Measurements from ENCODE around the gene BFSP2. TPM values are rescaled to one million over a fixed set of nuclear protein-coding genes. Genes with fewer than 3 reads are reported as not detected.
A peak's percentile ranks its signal among the peaks of the same experiment; 100 is the strongest.

The BFSP2 gene
- total and polyA plus RNA-seq, 2 of the 4 experiments (the other 2 are of a cell fraction): not detected

GRCh38 chr3:133401374-133402135 lies 1.7 kb downstream of the BFSP2 start (continued):
- no peak for TF ChIP-seq ELK1 (IDR thresholded peaks at IDR 0.05; ENCODE audit: borderline replicate concordance, low read depth, low read length)

- no peaks in the 10 kb centered on the region for H4K20me1 ChIP-seq (ENCODE audit: insufficient read depth, low read length)
- H2AK5ac ChIP-seq (ENCODE audit: low read depth, low read length): no peak overlapping the region
- H3K4me3 ChIP-seq (ENCODE audit: insufficient read depth, low read depth, low read length): no peak overlapping the region
- dilution Hi-C loops (cut with HindIII; ENCODE audit: low sequenced_read_pairs, unreplicated experiment): no loop called here
- no peak overlapping the region for H3K4me2 ChIP-seq (ENCODE audit: low read depth, low read length)
- H3K9me1 ChIP-seq (ENCODE audit: insufficient read depth, low read length): peaks cover 10% of the 10 kb centered on the region; the same call in 1 of the 2 replicates
- no peak overlapping the region for H2AFZ ChIP-seq (replicated peaks; ENCODE audit: low read length, poor library complexity)
- peaks cover 16 to 21% of the 10 kb centered on the region in 2 experiments for H3K79me1 ChIP-seq (ENCODE audit: low read depth in 1 of 2, low read length in 2 of 2)
- H2BK120ac ChIP-seq (ENCODE audit: low read depth, low read length): peak overlapping the region; percentile 40
- H3K27me3 ChIP-seq (ENCODE audit: control insufficient read depth, insufficient read depth, low read length): no peaks in the 10 kb centered on the region
- WGBS, 2 experiments (ENCODE audit: extremely low coverage in 2 of 2, insufficient read length in 1 of 2): 20% methylated on average over 1 of the region's 3 CpGs; no CpG with 5 or more reads in 1 of the 2 experiments
- peaks cover 19% of the 10 kb centered on the region for H3K4me1 ChIP-seq (ENCODE audit: control insufficient read depth, insufficient read depth, low read length)
- peak overlapping the region in 1 of 2 experiments; percentile 9; a peak in 2 of 4 replicates for H4K8ac ChIP-seq (ENCODE audit: low read depth in 2 of 2, low read length in 2 of 2)
- no peak overlapping the region for H4K91ac ChIP-seq (ENCODE audit: insufficient read depth, low read depth, low read length)
- in situ Hi-C loops (cut with MboI; ENCODE audit: low sequenced_read_pairs): no loop called here
- H3K14ac ChIP-seq (replicated peaks; ENCODE audit: low read depth, low read length): no peak overlapping the region
- H4K5ac ChIP-seq (ENCODE audit: low read depth, low read length): no peak overlapping the region
- ChIA-PET CTCF (no interaction called here), POLR2A (ENCODE audit: unreplicated experiment) (no interaction called here)
- BruUV-seq (replicated peaks): no TSS peak
- H3K18ac ChIP-seq (ENCODE audit: low read depth, low read length): no peak overlapping the region
- H3K56ac ChIP-seq (ENCODE audit: extremely low read depth, insufficient read depth, low read length): no peak overlapping the region
- no peaks in the 10 kb centered on the region for H3K36me3 ChIP-seq (ENCODE audit: control insufficient read depth, insufficient read depth, low read length)
- no peak overlapping the region for H2BK15ac ChIP-seq (ENCODE audit: low read depth, low read length)
- no peak overlapping the region for H3K27ac ChIP-seq (ENCODE audit: insufficient read depth, low read length)
- no peak overlapping the region for H3K9ac ChIP-seq (ENCODE audit: low read depth, low read length)
- DNase-seq (no peak), ATAC-seq (ENCODE audit: low read depth) (no peak)
- intact Hi-C loops (cut with micrococcal nuclease): no loop called here
- H2BK20ac ChIP-seq (ENCODE audit: low read depth, low read length): no peak overlapping the region; the same call in 1 of the 2 replicates
- H3K9me3 ChIP-seq (ENCODE audit: control insufficient read depth, insufficient read depth, low read length): no peaks in the 10 kb centered on the region
- H2AK9ac ChIP-seq (replicated peaks; ENCODE audit: low read depth, low read length, poor library complexity): peak overlapping the region; percentile 7
- H2BK5ac ChIP-seq (ENCODE audit: low read depth, low read length, poor library complexity, severe bottlenecking): no peak overlapping the region
- no peak overlapping the region for H3K23ac ChIP-seq (ENCODE audit: low read depth, low read length)
- TF ChIP-seq MAZ (IDR thresholded peaks at IDR 0.05; ENCODE audit: borderline replicate concordance, low read depth, low read length): no peak
- TF ChIP-seq CTCF (conservative IDR thresholded peaks at IDR 0.05; ENCODE audit: low read depth, low read length): no peak
- no peak for TF ChIP-seq POLR2A (IDR thresholded peaks at IDR 0.05; ENCODE audit: low read depth, low read length)
- no peak for TF ChIP-seq RCOR1 (IDR thresholded peaks at IDR 0.05; ENCODE audit: insufficient replicate concordance, low read length)
- TF ChIP-seq RFX5 (IDR thresholded peaks at IDR 0.05; ENCODE audit: low read depth, low read length): no peak
- H3K4ac ChIP-seq (ENCODE audit: low read depth, low read length): no peak overlapping the region
Measured at GRCh38 chr3:133404920-133405319, 5.1 kb downstream of the BFSP2 start.
